HG03469 (cell line): ENCODE data around the gene CENATAC.
A peak's percentile ranks its signal among the peaks of the same experiment; 100 is the strongest.
"Not testable (repeated sequence)": the region's sequence is repeated elsewhere in the genome, so short reads cannot be mapped to it uniquely, and the experiment has no call there.

ENCODE experiments used
- ATAC-seq: cut with Tn5 transposase; IDR thresholded peaks from one replicate; pipeline ENCODE4 v1.9.1; 2021; ENCODE audit warnings: mild to moderate bottlenecking, moderate library complexity, moderate number of reproducible peaks; ENCODE audit not compliant: unreplicated experiment

Gene CENATAC

GRCh38 chr11:119051440-119052162, 53.7 kb downstream of the CENATAC start:
- ATAC-seq = no peak

DNA sequence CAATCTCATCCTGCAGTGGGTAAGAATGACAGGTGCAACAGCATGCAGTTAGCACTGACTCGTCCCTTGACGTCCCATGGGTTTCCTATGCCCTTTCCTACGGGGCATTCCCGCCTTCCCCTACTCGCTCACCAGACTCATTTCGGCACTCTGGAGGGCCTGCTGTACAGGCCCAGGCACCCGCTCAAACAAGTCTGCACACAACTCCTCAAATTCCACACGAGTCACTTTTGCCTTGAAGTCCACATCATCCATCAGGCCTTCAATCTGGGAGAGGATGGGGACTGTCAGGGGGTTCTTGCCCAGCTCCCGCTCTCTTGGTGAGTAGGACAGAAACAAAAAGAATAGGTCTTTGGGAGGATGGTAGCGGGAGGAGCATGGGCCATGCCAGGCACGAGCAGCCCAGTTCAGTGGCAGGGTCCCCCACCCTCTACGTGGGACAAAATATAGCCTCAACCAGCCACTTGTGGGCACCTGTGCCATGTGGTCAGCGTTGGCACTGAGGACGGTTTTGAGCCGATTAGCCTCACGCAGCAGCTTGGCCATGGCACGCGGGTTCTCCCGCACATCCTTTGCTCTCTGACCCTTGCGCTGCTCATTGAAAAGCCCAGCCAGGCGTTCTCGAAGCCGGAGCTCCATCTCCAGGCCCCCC, 54.4 kb downstream of the CENATAC start:
- no peak for ATAC-seq

GRCh38 chr11:119054418-119054817, 56.5 kb downstream of the CENATAC start:
- ATAC-seq = no peak

DNA sequence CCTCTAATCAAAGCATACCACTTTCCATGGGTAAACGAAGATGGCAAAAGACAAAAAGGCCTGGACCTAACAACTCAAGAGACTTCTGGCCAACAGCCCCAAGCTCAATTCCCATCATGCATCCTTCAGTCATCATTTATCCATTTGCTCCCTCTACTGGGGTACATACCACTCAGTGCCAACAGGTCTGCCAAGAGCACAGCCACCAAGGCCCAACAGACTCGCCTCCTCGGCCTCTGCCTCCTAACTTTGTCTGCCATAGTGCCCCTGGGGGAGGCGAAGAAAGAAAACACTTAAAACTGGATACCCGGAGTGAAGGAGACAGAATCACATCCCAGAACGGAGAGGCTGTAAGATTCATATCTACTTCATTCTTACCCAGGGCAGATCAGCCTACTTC, 58.0 kb downstream of the CENATAC start:
- ATAC-seq = no peak

DNA sequence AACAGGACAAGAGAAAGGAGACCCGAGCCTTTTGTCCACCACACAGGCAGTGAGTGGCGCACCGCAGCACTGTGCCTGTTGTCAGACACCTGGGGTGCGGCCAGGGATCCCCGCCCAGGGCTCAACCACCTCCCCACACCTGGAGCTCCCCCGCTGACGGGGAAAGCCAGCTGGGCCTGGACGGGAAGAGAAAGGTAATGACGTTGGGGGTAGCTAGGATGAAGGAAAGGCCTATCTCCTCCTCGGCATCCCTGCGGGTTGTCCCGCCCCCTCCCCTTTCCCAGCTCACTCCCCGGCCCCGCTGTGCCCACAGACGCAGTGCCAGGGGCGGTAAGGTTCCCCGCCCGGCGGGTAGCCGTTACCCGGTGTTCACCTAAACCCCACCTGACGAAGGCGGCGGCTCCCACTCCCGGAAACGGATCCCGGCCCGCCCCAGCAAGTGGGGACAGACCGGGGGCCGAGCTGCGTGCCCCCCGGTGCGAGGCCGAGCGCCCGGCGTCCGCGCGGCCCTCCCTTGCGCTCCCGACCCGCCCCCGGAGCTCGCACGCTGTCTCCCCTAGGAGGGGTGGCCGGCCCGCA, 58.6 kb downstream of the CENATAC start:
- ATAC-seq = peak; percentile 1

DNA sequence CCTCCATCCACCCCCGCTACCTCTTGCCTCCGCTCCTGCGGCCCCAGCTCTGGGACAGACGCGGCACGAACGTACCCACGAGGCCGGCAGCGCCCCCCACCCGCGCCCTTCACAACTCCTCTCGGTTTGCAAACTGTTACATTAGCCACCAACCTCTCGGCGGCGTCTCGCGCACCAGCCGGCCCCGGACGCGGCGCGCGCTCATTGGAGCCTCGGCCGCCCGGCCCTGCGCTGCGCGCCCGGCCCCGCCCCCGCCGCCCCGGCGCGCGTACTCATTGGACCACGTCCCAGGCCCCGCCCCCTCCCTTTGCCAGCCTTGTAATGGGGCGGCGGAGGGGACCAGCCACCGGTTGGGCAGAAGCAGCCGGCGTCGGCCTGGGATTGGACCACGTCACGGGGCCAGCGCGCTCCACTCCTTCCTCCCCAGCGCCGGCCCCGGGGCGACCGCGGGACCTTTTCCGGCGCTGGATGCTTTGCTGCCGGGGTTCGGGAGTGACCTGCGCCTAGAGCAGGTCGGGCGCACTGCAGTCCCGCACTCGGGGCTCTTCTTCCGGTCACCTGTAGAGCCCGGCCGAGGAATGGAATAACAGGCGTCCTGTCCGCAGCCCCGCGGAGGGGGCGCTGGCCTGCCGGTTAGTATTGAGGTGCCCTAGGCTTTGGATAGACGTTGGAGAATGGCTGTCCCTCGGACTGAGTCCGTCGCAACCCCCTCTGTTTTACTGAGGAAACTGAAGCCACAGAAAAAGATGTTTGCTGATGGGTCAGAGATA, 59.2 kb downstream of the CENATAC start, which contains the start of gene HYOU1:
Gene HYOU1 (minus strand): TSS at position 206 of the 770 bp plus-strand sequence. CDS start 1,045 bp downstream, outside the sequence.
- ATAC-seq = peak; percentile 74

- ATAC-seq = not testable (repeated sequence)
These were observed 61.2 kb downstream of the CENATAC start for GRCh38 chr11:119059128-119059527.

DNA sequence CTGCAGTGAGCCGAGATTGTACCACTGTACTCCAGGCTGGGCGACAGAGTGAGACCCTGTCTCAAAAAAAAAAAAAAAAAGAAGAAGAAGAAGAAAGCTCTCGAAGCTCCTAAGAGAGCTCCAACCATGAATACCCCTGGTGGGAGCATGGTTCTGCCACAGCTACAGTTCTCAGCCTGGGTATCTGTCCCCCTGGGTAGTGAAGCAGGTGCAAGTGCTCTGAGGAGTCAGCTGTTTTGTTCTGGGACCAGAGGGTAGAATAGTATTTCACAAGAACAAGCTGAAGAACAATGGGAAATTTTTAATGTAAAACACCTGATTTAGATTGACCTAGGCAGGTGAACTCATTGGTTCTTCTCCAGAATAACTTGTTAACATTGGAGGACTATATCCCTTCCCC, 63.3 kb downstream of the CENATAC start:
- no peak for ATAC-seq

DNA sequence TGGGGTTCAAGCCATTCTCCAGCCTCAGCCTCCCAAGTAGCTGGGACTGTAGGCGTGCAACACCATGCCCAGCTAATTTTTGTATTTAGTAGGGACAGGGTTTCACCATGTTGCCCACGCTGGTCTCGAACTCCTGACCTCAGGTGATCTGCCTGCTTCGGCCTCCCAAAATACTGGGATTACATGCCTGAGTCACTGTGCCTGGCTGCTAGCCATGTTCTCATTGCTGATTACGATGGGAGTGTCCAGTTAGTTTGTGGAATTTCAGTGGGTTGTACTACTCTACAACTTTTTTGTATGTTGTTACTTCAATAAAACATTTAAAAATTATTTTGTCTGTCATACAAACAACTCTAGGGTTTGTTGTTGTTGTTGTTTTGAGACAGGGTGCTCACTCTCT, 64.8 kb downstream of the CENATAC start:
- no peak for ATAC-seq

DNA sequence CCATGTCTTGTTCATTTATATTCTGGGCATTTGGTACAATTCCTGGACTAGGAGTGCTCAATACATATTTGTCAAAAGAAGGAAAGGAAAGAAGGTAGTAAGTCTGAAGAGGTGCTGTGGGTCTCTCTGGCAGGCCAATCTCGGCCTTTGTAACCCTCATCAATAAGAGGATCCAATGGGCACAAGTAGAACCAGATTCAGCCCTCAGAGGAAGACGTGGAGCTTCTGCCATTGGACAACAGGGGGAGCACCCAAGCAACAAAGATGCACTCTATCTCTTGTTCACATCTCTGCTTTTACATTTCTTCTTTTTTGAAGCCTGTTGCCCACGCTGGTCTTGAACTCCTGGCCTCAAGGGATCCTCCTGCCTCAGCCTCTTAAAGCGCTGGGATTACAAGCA, 67.4 kb downstream of the CENATAC start:
- ATAC-seq = no peak
